ENCODE results near the gene C1QTNF9. TPM values are rescaled to one million over a fixed set of nuclear protein-coding genes. Genes with fewer than 3 reads are reported as not detected.

The C1QTNF9 gene
- total and polyA plus RNA-seq, 4 donors = 0.03 to 0.28 (median 0.20) TPM; not detected in 1

- 93 to 98% methylated on average over 7 of the region's 7 CpGs for WGBS, 2 donors
- H3K27ac ChIP-seq (ENCODE audit: low read depth in 1 of 2, low read length in 1 of 2) = no peak overlapping the region
- no peak overlapping the region for H3K4me3 ChIP-seq
- no peaks in the 10 kb centered on the region for H3K4me1 ChIP-seq (ENCODE audit: control insufficient read depth in 5 of 5, insufficient read depth in 5 of 5, low read length in 5 of 5)
- DNase-seq (no peak), ATAC-seq (ENCODE audit: insufficient read depth, low FRiP score) (no peak)
- H3K9me3 ChIP-seq (ENCODE audit: control insufficient read depth in 4 of 4, insufficient read depth in 3 of 4, low read length in 3 of 4) = peaks cover 0 to 11% (median 5%) of the 10 kb centered on the region in 4 donors
- no peaks in the 10 kb centered on the region for H3K36me3 ChIP-seq (ENCODE audit: control insufficient read depth in 4 of 4, insufficient read depth in 4 of 4, low read length in 4 of 4)
- H3K9ac ChIP-seq (ENCODE audit: insufficient read depth in 1 of 2, low read length in 2 of 2) = no peak overlapping the region
- TF ChIP-seq CTCF (IDR thresholded peaks at IDR 0.05; ENCODE audit: control extremely low read depth, extremely low read depth) = no peak
- H3K27me3 ChIP-seq (ENCODE audit: control insufficient read depth in 3 of 3, insufficient read depth in 3 of 3, low read length in 2 of 3) = no peaks in the 10 kb centered on the region
Observed at GRCh38 chr13:24360106-24360505, 50.7 kb downstream of the C1QTNF9 start.

GRCh38 chr13:24361113-24361512 is 51.7 kb downstream of the C1QTNF9 start:
- Histone ChIP-seq H3K4me1 (ENCODE audit: control insufficient read depth in 5 of 5, insufficient read depth in 5 of 5, low read length in 5 of 5) (no peaks in the 10 kb centered on the region), H3K4me3 (no peak overlapping the region), H3K27me3 (ENCODE audit: control insufficient read depth in 3 of 3, insufficient read depth in 3 of 3, low read length in 2 of 3) (no peaks in the 10 kb centered on the region), H3K9me3 (ENCODE audit: control insufficient read depth in 4 of 4, insufficient read depth in 3 of 4, low read length in 3 of 4) (peaks cover 0 to 10% (median 4%) of the 10 kb centered on the region in 4 donors), H3K36me3 (ENCODE audit: control insufficient read depth in 4 of 4, insufficient read depth in 4 of 4, low read length in 4 of 4) (no peaks in the 10 kb centered on the region), H3K27ac (ENCODE audit: low read depth in 1 of 2, low read length in 1 of 2) (no peak overlapping the region), H3K9ac (ENCODE audit: insufficient read depth in 1 of 2, low read length in 2 of 2) (no peak overlapping the region)
- TF ChIP-seq CTCF (IDR thresholded peaks at IDR 0.05; ENCODE audit: control extremely low read depth, extremely low read depth) = no peak
- no peak for DNase-seq
- ATAC-seq (ENCODE audit: insufficient read depth, low FRiP score) = no peak
- 87 to 94% methylated on average over 2 of the region's 2 CpGs for WGBS, 2 donors

DNA sequence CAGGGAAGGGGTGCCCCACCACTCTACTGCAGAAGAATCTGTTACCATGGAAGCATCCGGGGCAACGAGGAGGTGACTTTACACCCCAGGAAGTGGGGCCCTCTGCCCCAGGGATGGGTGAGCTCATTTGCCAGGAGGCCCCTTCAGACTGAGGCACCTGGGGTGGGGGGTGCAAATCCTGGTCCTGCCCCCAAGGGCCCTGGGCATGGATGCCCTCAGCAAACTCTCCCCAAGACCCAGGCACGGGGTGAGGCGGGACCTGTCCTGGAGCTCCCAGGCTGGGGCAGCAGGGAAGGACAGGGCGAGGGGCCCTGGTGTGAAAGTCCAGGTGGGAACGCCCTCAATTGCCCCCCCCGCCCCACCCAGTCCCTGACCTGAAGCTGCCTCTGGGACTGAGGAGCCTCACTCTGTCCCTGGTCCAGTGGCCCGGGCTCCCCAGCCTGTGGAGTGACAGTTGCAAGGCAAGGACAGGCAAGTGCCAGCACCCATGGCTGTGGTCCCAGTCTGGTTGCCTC is 52.5 kb downstream of the C1QTNF9 start:
- WGBS, 2 donors = 83 to 84% methylated on average over 7 to 8 of the region's 8 CpGs
- no peak overlapping the region for H3K4me3 ChIP-seq
- no peak overlapping the region for H3K27ac ChIP-seq (ENCODE audit: low read depth in 1 of 2, low read length in 1 of 2)
- no peak for TF ChIP-seq CTCF (IDR thresholded peaks at IDR 0.05; ENCODE audit: control extremely low read depth, extremely low read depth)
- no peaks in the 10 kb centered on the region for H3K36me3 ChIP-seq (ENCODE audit: control insufficient read depth in 4 of 4, insufficient read depth in 4 of 4, low read length in 4 of 4)
- H3K27me3 ChIP-seq (ENCODE audit: control insufficient read depth in 3 of 3, insufficient read depth in 3 of 3, low read length in 2 of 3) = no peaks in the 10 kb centered on the region
- no peaks in the 10 kb centered on the region for H3K4me1 ChIP-seq (ENCODE audit: control insufficient read depth in 5 of 5, insufficient read depth in 5 of 5, low read length in 5 of 5)
- peaks cover 0 to 4% (median under 1%) of the 10 kb centered on the region in 4 donors for H3K9me3 ChIP-seq (ENCODE audit: control insufficient read depth in 4 of 4, insufficient read depth in 3 of 4, low read length in 3 of 4)
- DNase-seq (no peak), ATAC-seq (ENCODE audit: insufficient read depth, low FRiP score) (no peak)
- H3K9ac ChIP-seq (ENCODE audit: insufficient read depth in 1 of 2, low read length in 2 of 2) = no peak overlapping the region

- TF ChIP-seq CTCF (IDR thresholded peaks at IDR 0.05; ENCODE audit: control extremely low read depth, extremely low read depth) = no peak
- no peaks in the 10 kb centered on the region for H3K4me1 ChIP-seq (ENCODE audit: control insufficient read depth in 5 of 5, insufficient read depth in 5 of 5, low read length in 5 of 5)
- no peak overlapping the region for H3K27ac ChIP-seq (ENCODE audit: low read depth in 1 of 2, low read length in 1 of 2)
- no peak overlapping the region for H3K4me3 ChIP-seq
- H3K9ac ChIP-seq (ENCODE audit: insufficient read depth in 1 of 2, low read length in 2 of 2) = no peak overlapping the region
- H3K36me3 ChIP-seq (ENCODE audit: control insufficient read depth in 4 of 4, insufficient read depth in 4 of 4, low read length in 4 of 4) = no peaks in the 10 kb centered on the region
- peaks cover 0 to 3% (median 0%) of the 10 kb centered on the region in 4 donors for H3K9me3 ChIP-seq (ENCODE audit: control insufficient read depth in 4 of 4, insufficient read depth in 3 of 4, low read length in 3 of 4)
- DNase-seq = no peak
- 79 to 81% methylated on average over 9 of the region's 9 CpGs for WGBS, 2 donors
- no peak for ATAC-seq (ENCODE audit: insufficient read depth, low FRiP score)
- no peaks in the 10 kb centered on the region for H3K27me3 ChIP-seq (ENCODE audit: control insufficient read depth in 3 of 3, insufficient read depth in 3 of 3, low read length in 2 of 3)
Observed at GRCh38 chr13:24362435-24362952, 53.1 kb downstream of the C1QTNF9 start.
